ENCODE measurements around the gene SSX4B.
"Not testable (repeated sequence)": the region's sequence is repeated elsewhere in the genome, so short reads cannot be mapped to it uniquely, and the experiment has no call there.

- TF ChIP-seq CTCF, EP300 (IDR thresholded peaks at IDR 0.05): not testable (repeated sequence)
Observed at GRCh38 chrX:48367717-48368408, 43.9 kb downstream of the SSX4B start.

All from suprapubic skin (tissue), 3 donors.